Activated CD4-positive, CD25-positive, alpha-beta regulatory T cell (primary cell): ENCODE measurements around the gene TTLL9.
"Not testable (repeated sequence)": the region's sequence is repeated elsewhere in the genome, so short reads cannot be mapped to it uniquely, and the experiment has no call there.

Experiments
- DNase-seq, 4 experiments: peaks; one replicate each; lab custom pipeline; 2025; lab: John Stamatoyannopoulos, UW

The TTLL9 gene

GRCh38 chr20:31869942-31870725, at the start of gene TTLL9, which contains the start of gene DUSP15:
TTLL9 (plus strand) TSS chr20:31870634; CDS start chr20:31871127, 493 bp downstream.
DUSP15 (minus strand) TSS chr20:31870527; CDS start chr20:31870337, 190 bp downstream.
- DNase-seq: no peak

GRCh38 chr20:31821427-31821826, 49.0 kb upstream of the TTLL9 start:
- no peak for DNase-seq

GRCh38 chr20:31822421-31823330, 47.8 kb upstream of the TTLL9 start:
- DNase-seq: peak; percentile 32 to 78 (median 51)

GRCh38 chr20:31823360-31824124, 46.9 kb upstream of the TTLL9 start:
- DNase-seq: no peak

GRCh38 chr20:31824125-31824485, 46.3 kb upstream of the TTLL9 start:
- no peak for DNase-seq

GRCh38 chr20:31824554-31825313, 45.7 kb upstream of the TTLL9 start:
- DNase-seq: no peak

- no peak for DNase-seq
Observed at GRCh38 chr20:31826074-31826473, 44.4 kb upstream of the TTLL9 start.

- no peak for DNase-seq
Observed at GRCh38 chr20:31827059-31827458, 43.4 kb upstream of the TTLL9 start.

- DNase-seq: not testable (repeated sequence)
Observed at GRCh38 chr20:31828016-31828415, 42.4 kb upstream of the TTLL9 start.

- DNase-seq: no peak
Observed at GRCh38 chr20:31829731-31830130, 40.7 kb upstream of the TTLL9 start.

GRCh38 chr20:31830406-31830981, 39.9 kb upstream of the TTLL9 start:
- DNase-seq: no peak

GRCh38 chr20:31831211-31831610, 39.2 kb upstream of the TTLL9 start:
- DNase-seq: no peak

GRCh38 chr20:31831771-31832306, 38.6 kb upstream of the TTLL9 start:
- DNase-seq: no peak

GRCh38 chr20:31833130-31833930, 37.1 kb upstream of the TTLL9 start:
- peak in 3 of 4 experiments; percentile 11 to 66 (median 34) for DNase-seq

- no peak for DNase-seq
Observed at GRCh38 chr20:31833931-31834521, 36.4 kb upstream of the TTLL9 start.

- no peak for DNase-seq
Observed at GRCh38 chr20:31835554-31835953, 34.9 kb upstream of the TTLL9 start.

- no peak for DNase-seq
Observed at GRCh38 chr20:31835977-31836852, 34.2 kb upstream of the TTLL9 start.

GRCh38 chr20:31836853-31837608, 33.4 kb upstream of the TTLL9 start:
- DNase-seq: no peak
